Aorta (tissue), 5 donors: Measurements from ENCODE around the gene TBX4. TPM values are rescaled to one million over a fixed set of nuclear protein-coding genes. Genes with fewer than 3 reads are reported as not detected.
"Not testable (repeated sequence)": the region's sequence is repeated elsewhere in the genome, so short reads cannot be mapped to it uniquely, and the experiment has no call there.

ENCODE experiments used
- ATAC-seq: fragments of 200-7000 bp; cut with Tn5 transposase; one replicate; pipeline ENCODE4 v1.9.1; 2022; ENCODE audit warnings: moderate library complexity; ENCODE audit not compliant: low FRiP score
- DNase-seq, 2 donors: peaks; one replicate each; pipeline ENCODE4 v3.0.0-alpha.2; 2020
- H3K27ac ChIP-seq, 2 donors: one replicate each; pipeline ENCODE4 v1.5.1; 2013; ENCODE audit warnings: low read length in 2 of 2, mild to moderate bottlenecking in 2 of 2, moderate library complexity in 2 of 2, control low read depth in 1 of 2, inconsistent platforms in 1 of 2, low read depth in 1 of 2
- H3K27me3 ChIP-seq, 2 donors: one replicate each; pipeline ENCODE4 v1.6.1; 2013; ENCODE audit warnings: control low read depth in 1 of 2, low read length in 1 of 2, mild to moderate bottlenecking in 1 of 2, moderate library complexity in 1 of 2; ENCODE audit not compliant: insufficient read depth in 2 of 2, control insufficient read depth in 1 of 2
- H3K36me3 ChIP-seq, 2 donors: one replicate each; pipeline ENCODE4 v1.6.1; 2013; ENCODE audit warnings: control low read depth in 1 of 2, low read length in 1 of 2, mild to moderate bottlenecking in 1 of 2; ENCODE audit not compliant: insufficient read depth in 2 of 2, control insufficient read depth in 1 of 2
- H3K4me1 ChIP-seq, 2 donors: one replicate each; pipeline ENCODE4 v1.6.1; 2013; ENCODE audit warnings: low read length in 2 of 2, control low read depth in 1 of 2, mild to moderate bottlenecking in 1 of 2, moderate library complexity in 1 of 2; ENCODE audit not compliant: insufficient read depth in 2 of 2, control insufficient read depth in 1 of 2
- H3K4me3 ChIP-seq, 2 donors: one replicate each; pipeline ENCODE4 v1.5.1; 2013; ENCODE audit warnings: low read length in 2 of 2, control low read depth in 1 of 2, mild to moderate bottlenecking in 1 of 2
- H3K9me3 ChIP-seq: one replicate; pipeline ENCODE4 v1.6.1; 2013; ENCODE audit warnings: mild to moderate bottlenecking, low read length; ENCODE audit not compliant: control insufficient read depth
- WGBS, 2 donors: extraction: QIAGEN DNeasy Blood & Tissue Kit; methylation state at CpG; one replicate each; pipeline ENCODE4 v1.1.7; 2013; 5-methylcytosine and 5-hydroxymethylcytosine counted together
- intact Hi-C, 2 donors: fragments of 100-400 bp; cut with DNase I; formaldehyde crosslinking; loops; one replicate each; pipeline versions ENCODE4 v1.14.2 to v1.15.0; 2022
- polyA plus RNA-seq, 2 donors: library from polyadenylated mRNA; stranded (reverse); fragments of 200-250 nt; gene quantifications; one replicate each; pipeline ENCODE4 v1.2.3, GENCODE V29; 2013
- total RNA-seq, 2 donors: library from RNA; stranded (reverse); fragmentation: NEBNext Ultra II Directional; extraction: Animal tissue kit (Norgen Biotek cat#: 25700); gene quantifications; one replicate each; pipeline ENCODE4 v1.2.1, GENCODE V29; 2021
- donor health status: healthy with polysubstance abuse.
- donor health status: Bipolar disorder and iron deficiency.
- donor health status: DM: no; HTN: no; CAD: no.
- donor health status: DM: no; HTN: no; CAD: no.
- donor health status: DM: yes; HTN: yes; CAD: no.

The TBX4 gene
- total and polyA plus RNA-seq, 4 donors, result 0.23 to 0.27 TPM; not detected in 2

- WGBS, 2 donors, result 77 to 81% methylated on average over 10 of the region's 10 CpGs
- intact Hi-C loops, result no loop called here
- Histone ChIP-seq H3K4me1 (no peaks in the 10 kb centered on the region), H3K36me3 (no peaks in the 10 kb centered on the region), H3K27me3 (no peaks in the 10 kb centered on the region), H3K4me3 (no peak overlapping the region), H3K9me3 (no peaks in the 10 kb centered on the region), H3K27ac (no peak overlapping the region)
- no peak for ATAC-seq
- DNase-seq, result no peak
Measured at GRCh38 chr17:61423967-61424649, 28.1 kb upstream of the TBX4 start.

GRCh38 chr17:61425682-61426481 is 26.3 kb upstream of the TBX4 start:
- ATAC-seq, result no peak
- no peaks in the 10 kb centered on the region for H3K9me3 ChIP-seq
- no peaks in the 10 kb centered on the region for H3K36me3 ChIP-seq
- no peaks in the 10 kb centered on the region for H3K4me1 ChIP-seq
- no peak overlapping the region for H3K27ac ChIP-seq
- H3K4me3 ChIP-seq, result no peak overlapping the region
- intact Hi-C loops, result no loop called here
- no peak for DNase-seq
- 58 to 64% methylated on average over 11 of the region's 11 CpGs for WGBS, 2 donors
- no peaks in the 10 kb centered on the region for H3K27me3 ChIP-seq

GRCh38 chr17:61426482-61427304 is 25.5 kb upstream of the TBX4 start:
- Histone ChIP-seq H3K36me3 (no peaks in the 10 kb centered on the region), H3K27ac (no peak overlapping the region), H3K4me3 (no peak overlapping the region), H3K4me1 (no peaks in the 10 kb centered on the region), H3K27me3 (no peaks in the 10 kb centered on the region), H3K9me3 (no peaks in the 10 kb centered on the region)
- 85 to 87% methylated on average over 10 of the region's 10 CpGs for WGBS, 2 donors
- intact Hi-C loops, result no loop called here
- ATAC-seq, result no peak
- DNase-seq, result no peak

- no peaks in the 10 kb centered on the region for H3K9me3 ChIP-seq
- H3K27ac ChIP-seq, result no peak overlapping the region
- no peaks in the 10 kb centered on the region for H3K36me3 ChIP-seq
- DNase-seq (no peak), ATAC-seq (no peak)
- no peaks in the 10 kb centered on the region for H3K27me3 ChIP-seq
- no peak overlapping the region for H3K4me3 ChIP-seq
- intact Hi-C loops, result no loop called here
- H3K4me1 ChIP-seq, result no peaks in the 10 kb centered on the region
Measured at GRCh38 chr17:61427567-61427966, 24.7 kb upstream of the TBX4 start.

- Histone ChIP-seq H3K9me3 (no peaks in the 10 kb centered on the region), H3K36me3 (no peaks in the 10 kb centered on the region), H3K4me1 (no peaks in the 10 kb centered on the region), H3K27ac (no peak overlapping the region), H3K27me3 (no peaks in the 10 kb centered on the region), H3K4me3 (no peak overlapping the region)
- WGBS, 2 donors, result 55 to 68% methylated on average over 1 of the region's 1 CpG
- DNase-seq, result no peak
- no peak for ATAC-seq
- intact Hi-C loops, result no loop called here
Measured at GRCh38 chr17:61429274-61429673, 22.9 kb upstream of the TBX4 start.

- WGBS, 2 donors, result 92 to 96% methylated on average over 6 of the region's 6 CpGs
- ATAC-seq, H3K9me3 ChIP-seq, H3K27me3 ChIP-seq, intact Hi-C loops, H3K27ac ChIP-seq, DNase-seq, H3K4me1 ChIP-seq, H3K36me3 ChIP-seq, H3K4me3 ChIP-seq: not testable (repeated sequence)
Measured at GRCh38 chr17:61429831-61430230, 22.4 kb upstream of the TBX4 start.

GRCh38 chr17:61431594-61432311 is 20.5 kb upstream of the TBX4 start:
- WGBS, 2 donors, result 75 to 78% methylated on average over 4 of the region's 4 CpGs
- no peaks in the 10 kb centered on the region for H3K36me3 ChIP-seq
- DNase-seq, result no peak
- H3K4me3 ChIP-seq, result no peak overlapping the region
- no peak overlapping the region for H3K27ac ChIP-seq
- intact Hi-C loops, result no loop called here
- H3K27me3 ChIP-seq, result no peaks in the 10 kb centered on the region
- no peak for ATAC-seq
- no peaks in the 10 kb centered on the region for H3K4me1 ChIP-seq
- H3K9me3 ChIP-seq, result no peaks in the 10 kb centered on the region

- peaks cover 4% of the 10 kb centered on the region for H3K9me3 ChIP-seq
- DNase-seq (no peak), ATAC-seq (no peak)
- no peaks in the 10 kb centered on the region for H3K27me3 ChIP-seq
- H3K4me3 ChIP-seq, result no peak overlapping the region
- H3K36me3 ChIP-seq, result no peaks in the 10 kb centered on the region
- H3K4me1 ChIP-seq, result no peaks in the 10 kb centered on the region
- intact Hi-C loops, result no loop called here
- H3K27ac ChIP-seq, result no peak overlapping the region
Measured at GRCh38 chr17:61436273-61436672, 15.9 kb upstream of the TBX4 start.
